ENCODE data around the gene DUSP16.

The DUSP16 gene

GRCh38 chr12:12467688-12468261 lies 94.9 kb downstream of the DUSP16 start:
- DNase-seq (ENCODE audit: low read depth) = no peak

DNA sequence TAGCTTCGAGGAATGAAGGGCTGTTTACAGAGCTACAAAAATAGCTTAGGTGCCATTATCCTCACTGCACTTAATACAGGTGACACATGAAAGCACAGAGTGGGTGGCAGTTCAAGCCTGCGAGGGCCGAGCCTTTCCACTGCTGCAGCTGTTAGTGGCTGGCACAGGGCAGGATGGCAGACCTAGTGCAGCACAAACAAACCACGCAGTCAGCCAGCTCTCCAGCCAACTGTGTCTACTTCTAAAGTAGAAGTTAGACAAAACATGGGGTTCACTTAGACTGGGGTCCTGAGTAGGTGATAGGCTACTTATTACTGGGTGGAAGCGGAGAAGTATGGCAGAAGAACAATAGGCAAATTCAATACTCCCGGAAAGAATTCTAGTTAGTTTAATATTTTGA lies 95.4 kb downstream of the DUSP16 start:
- no peak for DNase-seq (ENCODE audit: low read depth)

GRCh38 chr12:12466157-12466556 lies 96.5 kb downstream of the DUSP16 start:
- no peak for DNase-seq (ENCODE audit: low read depth)

DNA sequence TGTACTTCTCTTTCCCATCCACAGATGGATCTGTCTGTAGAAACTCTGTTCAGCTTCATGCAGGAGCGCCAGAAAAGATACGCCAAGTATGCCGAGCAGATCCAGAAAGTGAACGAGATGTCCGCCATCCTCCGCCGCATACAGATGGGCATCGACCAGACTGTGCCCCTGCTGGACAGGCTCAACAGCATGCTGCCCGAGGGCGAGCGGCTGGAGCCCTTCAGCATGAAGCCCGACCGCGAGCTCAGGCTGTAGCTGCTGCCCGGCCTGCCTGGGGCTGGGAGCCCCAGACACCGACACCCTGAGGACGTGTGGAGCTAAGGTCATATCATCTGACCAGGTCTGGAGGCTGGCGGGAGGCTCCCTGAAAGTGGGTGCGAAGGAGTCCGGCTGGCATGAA lies 97.1 kb downstream of the DUSP16 start:
- no peak for DNase-seq (ENCODE audit: low read depth)

- DNase-seq (ENCODE audit: low read depth) = no peak
These were observed 100.7 kb downstream of the DUSP16 start for GRCh38 chr12:12461923-12462315.

- peak; percentile 22 for DNase-seq (ENCODE audit: low read depth)
These were observed 101.4 kb downstream of the DUSP16 start for GRCh38 chr12:12460935-12461922.

- DNase-seq (ENCODE audit: low read depth) = no peak
These were observed 106.0 kb downstream of the DUSP16 start for GRCh38 chr12:12456637-12457036.

GRCh38 chr12:12454315-12454714 lies 108.3 kb downstream of the DUSP16 start:
- no peak for DNase-seq (ENCODE audit: low read depth)

- DNase-seq (ENCODE audit: low read depth) = no peak
These were observed 109.0 kb downstream of the DUSP16 start for GRCh38 chr12:12453635-12454034.

- no peak for DNase-seq (ENCODE audit: low read depth)
These were observed 110.2 kb downstream of the DUSP16 start for GRCh38 chr12:12452326-12452902.

DNA sequence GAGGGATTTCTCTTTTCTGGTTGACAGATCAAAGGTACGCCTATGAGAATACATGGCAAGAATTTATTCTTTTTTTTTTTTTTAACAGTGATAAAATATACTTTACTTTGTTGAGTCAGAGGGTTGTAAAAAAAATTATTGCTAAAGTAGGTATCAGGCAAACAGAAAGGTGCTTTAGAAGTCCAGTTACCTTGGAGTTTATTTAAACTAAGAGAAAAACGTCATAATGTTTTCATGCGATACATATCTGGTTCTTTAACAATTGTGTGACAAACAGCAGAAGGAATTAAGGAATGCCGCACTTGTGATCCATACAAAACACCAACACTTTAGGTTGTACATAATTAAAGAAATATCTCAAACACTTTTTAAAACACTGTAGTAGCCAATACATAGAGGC lies 111.6 kb downstream of the DUSP16 start:
- DNase-seq (ENCODE audit: low read depth) = no peak

DNA sequence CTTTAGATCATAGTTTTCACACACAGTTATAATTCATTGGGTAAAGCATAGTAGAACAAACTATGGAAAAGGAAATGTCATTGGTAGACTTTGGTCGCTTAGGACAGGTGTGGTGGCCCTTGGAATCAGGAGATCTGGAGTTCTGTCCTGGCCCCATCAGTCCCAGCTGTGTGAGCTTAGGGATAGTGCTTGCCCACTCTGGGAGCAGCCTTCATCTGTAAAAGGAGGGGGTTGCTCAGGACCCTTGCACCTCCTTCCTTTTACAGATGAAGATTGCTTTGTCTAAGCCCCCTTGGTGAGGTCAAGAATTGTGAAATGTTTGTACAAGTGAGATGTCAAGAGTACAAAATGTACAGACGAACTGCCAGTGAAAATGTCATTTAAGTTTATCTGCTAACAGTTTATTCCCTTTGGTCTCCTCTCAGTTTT lies 112.6 kb downstream of the DUSP16 start:
- DNase-seq (ENCODE audit: low read depth) = no peak

DNA sequence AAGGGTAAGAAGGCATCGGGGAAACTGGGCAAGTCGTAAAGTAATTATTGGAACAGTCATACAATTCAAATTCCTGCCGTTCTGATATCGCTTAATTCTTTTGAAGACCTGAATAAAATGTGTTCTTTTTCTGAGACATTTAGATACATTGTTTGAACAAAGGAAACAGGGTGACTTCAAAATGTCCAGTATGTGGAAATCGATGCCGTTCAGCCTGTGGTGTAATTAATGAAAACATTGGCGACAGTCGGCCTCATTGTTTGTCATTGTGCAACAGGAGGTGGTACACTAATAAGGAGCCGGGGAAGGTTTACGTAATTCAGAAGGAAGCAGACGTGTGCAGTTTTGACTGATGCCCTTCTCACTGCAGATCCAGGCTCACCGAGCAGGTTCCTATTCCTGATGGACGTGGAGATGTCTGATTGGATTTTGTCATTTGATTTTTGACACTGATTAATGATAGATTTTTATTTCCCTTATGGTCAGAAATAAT lies 113.1 kb downstream of the DUSP16 start:
- no peak for DNase-seq (ENCODE audit: low read depth)

- no peak for DNase-seq (ENCODE audit: low read depth)
These were observed 114.8 kb downstream of the DUSP16 start for GRCh38 chr12:12447837-12448236.

DNA sequence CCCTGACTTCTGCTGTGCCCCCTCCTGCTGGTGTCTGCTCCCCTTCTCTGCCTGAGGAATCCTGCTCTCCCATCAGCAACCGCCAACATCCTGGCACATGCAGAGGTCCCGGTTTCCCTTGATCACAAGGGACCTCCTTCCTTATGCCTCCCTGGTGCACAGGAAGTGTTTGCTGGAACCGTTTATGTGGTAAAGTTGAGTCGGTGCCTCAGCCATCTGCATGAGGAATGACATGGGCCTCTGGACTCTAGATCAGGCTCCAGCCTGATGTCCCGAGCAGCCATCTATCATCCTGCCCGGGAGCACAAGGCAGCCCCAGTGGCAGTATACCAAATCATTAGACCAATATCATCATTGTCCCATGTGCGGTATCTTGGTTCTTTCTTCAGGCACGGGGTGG lies 115.4 kb downstream of the DUSP16 start:
- no peak for DNase-seq (ENCODE audit: low read depth)

DNA sequence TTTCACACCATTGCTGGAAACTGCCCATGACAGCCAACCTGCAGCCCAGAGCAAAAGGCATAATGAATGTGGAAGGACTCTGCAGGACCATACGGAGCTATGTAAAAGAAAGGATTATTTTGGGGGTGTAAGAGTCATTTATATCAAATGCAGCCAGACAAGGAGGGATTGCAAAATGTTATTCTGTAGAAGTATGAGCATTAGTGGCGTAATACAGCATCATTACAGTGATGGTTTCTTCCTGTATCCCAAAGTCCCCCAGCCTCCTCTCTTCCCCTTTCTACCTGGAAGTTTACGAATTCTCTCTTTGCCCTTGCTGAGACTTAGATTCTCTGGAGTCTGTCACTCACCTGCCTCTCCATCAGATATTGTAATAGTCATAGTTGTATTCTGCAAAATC lies 115.9 kb downstream of the DUSP16 start:
- DNase-seq (ENCODE audit: low read depth) = no peak

DNA sequence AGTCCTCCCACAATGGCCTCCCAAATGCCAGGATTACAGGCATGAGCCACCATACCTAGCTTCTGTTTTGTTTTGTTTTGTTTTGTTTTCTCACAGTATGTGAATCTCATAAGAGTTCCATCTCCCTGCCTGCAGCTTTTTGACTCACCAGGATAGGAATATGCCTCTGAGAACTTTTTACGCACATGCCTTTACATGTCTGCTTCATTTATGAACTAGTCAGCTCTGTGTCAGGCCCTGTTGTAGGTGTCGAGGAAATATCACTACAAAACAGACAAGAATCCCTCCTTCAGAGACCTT lies 116.8 kb downstream of the DUSP16 start:
- DNase-seq (ENCODE audit: low read depth) = no peak

- no peak for DNase-seq (ENCODE audit: low read depth)
These were observed 117.3 kb downstream of the DUSP16 start for GRCh38 chr12:12445165-12445881.

DNA sequence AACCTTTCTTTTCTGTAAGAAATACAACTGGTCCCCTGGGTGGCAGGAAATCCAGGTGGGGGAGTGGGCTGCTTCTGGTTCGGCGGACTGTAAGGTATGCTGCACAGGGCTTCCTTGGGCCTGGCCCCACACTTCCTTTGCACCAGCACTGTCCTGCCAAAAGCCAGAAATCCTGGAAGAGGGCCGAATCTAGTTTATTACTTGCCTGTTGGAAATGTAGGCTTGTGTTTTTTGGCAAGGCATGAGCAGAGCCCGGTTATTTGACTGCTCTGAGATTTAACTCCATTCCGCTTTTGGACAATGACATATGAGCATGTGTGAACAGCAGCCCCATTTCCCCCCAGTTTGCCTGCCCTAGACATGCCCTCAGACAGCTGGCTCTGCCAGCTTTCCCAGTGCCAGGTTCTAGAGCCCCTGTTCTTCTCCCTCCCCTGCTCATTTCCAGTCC lies 119.2 kb downstream of the DUSP16 start:
- DNase-seq (ENCODE audit: low read depth) = no peak

DNA sequence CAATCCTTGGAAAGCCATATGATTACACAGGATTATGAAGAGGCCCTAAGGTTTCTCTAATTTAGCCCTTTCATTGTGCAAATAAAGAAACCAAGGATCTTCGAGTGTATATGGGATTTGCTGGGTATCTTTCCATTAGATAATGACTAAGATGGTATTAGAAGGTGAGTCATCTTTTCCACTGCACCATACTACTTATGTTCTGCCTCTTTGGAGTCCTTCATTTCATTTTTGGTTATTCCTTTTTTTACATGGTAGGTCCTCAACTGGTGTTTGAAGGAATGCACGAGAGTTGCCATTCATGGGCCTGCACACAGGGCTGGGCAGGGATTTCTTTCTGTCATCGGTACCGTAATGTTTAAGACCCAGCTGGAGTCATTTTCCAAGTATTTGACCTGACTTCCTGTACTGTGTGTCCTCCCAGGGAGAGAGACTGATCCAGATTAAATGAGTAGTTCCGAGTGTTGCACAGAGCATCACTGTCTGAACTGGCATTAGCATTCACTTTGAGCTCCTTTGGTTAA lies 120.1 kb downstream of the DUSP16 start:
- no peak for DNase-seq (ENCODE audit: low read depth)

- peak; percentile 21 for DNase-seq (ENCODE audit: low read depth)
These were observed 120.7 kb downstream of the DUSP16 start for GRCh38 chr12:12441843-12442461.

DNA sequence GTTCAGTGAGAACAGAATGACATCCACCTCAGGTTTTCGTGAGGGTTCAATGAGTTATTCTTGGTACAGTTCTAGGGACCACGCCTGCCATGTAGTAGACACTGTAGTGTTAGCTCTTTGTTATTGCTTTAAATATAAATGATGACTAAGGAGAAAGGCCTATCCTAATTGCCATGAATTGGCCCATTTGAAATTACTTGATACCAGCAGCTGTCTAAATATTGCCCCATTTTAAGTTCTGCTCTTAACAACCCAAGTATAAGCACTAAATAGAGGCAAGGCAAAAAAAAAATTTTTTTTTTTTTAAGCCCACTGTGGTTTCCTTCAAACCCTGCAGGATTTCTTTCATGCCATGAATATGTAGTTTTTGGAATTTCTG lies 121.2 kb downstream of the DUSP16 start:
- no peak for DNase-seq (ENCODE audit: low read depth)
